HG03521 (cell line): ENCODE data around the gene SLC9A4.

Experiments
- ATAC-seq: cut with Tn5 transposase; IDR thresholded peaks from one replicate; pipeline ENCODE4 v1.9.1; 2021; ENCODE audit warnings: mild to moderate bottlenecking, moderate library complexity; ENCODE audit not compliant: unreplicated experiment

SLC9A4 gene, protein sequence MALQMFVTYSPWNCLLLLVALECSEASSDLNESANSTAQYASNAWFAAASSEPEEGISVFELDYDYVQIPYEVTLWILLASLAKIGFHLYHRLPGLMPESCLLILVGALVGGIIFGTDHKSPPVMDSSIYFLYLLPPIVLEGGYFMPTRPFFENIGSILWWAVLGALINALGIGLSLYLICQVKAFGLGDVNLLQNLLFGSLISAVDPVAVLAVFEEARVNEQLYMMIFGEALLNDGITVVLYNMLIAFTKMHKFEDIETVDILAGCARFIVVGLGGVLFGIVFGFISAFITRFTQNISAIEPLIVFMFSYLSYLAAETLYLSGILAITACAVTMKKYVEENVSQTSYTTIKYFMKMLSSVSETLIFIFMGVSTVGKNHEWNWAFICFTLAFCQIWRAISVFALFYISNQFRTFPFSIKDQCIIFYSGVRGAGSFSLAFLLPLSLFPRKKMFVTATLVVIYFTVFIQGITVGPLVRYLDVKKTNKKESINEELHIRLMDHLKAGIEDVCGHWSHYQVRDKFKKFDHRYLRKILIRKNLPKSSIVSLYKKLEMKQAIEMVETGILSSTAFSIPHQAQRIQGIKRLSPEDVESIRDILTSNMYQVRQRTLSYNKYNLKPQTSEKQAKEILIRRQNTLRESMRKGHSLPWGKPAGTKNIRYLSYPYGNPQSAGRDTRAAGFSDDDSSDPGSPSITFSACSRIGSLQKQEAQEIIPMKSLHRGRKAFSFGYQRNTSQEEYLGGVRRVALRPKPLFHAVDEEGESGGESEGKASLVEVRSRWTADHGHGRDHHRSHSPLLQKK

DNA sequence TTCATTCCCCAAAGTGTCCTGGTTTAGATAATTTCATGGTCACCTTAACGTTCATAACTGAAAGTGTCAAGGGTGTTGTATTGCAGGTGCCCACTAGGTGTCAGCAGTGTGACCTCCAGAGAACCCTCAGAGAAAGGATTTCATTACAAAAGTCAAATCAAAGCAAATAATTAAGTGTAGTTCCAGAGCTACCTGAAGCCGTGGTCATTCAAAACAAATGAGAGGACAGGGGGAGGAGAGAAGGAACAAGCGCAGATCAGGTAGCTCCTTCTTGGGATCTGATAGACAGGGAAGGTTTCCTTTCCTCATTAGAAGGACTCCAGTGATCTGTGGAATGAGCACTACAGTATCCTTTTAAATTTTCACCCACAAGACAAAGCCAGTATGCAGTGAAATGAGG, at the start of gene SLC9A4:
SLC9A4 (plus strand) TSS at position 207 of the 400 bp plus-strand sequence. CDS start 534 bp downstream, outside the sequence.
- peak; percentile 51 for ATAC-seq

DNA sequence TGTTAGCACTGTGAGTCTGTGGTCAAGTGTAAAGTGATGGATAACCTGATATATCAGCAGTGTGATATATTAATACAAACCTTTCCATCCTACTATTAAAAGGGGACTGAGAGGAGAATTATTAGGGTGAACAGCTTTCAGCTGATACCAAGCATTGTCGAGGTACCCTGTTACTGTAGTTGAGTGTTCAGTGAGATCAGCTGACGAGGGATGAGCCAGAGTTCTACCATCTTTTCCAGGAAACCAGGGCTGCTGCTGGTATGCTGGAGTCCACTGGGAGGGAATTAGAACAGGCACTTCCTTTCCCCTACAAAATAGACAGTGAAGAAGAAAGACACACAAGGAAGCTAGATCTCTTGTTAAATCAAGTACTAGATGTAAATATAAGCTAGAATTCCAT, 49.7 kb upstream of the SLC9A4 start:
- ATAC-seq, result no peak

GRCh38 chr2:102424754-102425153, 48.3 kb upstream of the SLC9A4 start:
- ATAC-seq, result peak; percentile 85

DNA sequence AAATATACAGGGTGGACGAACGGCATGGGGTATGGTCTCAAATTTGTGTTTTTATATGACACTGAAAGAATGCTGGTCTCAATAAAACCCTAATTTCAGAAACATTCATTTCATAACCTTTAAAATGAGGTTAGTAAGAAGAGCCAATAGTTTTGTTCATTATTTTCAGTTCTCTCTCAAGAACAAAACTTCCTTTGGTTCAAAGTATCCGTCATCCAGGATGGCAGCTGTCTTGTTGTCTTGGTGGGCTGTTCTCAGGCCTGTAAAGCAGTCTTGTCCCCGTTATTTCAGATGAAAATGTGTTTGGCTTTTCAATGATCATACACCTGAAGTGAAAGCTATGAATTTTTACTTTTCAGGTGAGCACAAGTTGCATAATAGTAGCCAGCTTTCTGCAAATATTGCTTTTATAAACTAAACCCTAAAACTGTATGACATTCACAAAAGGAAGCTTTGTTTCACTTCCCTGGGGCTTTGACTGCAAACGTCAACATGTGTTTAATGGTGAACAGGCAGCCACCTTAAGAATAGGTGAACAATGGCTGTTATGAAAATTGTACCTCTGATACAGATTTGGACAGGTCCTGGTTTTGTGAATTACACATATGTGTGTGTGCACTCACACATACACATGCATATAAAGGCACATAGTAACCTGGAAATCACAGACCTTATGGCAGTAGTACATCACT, 47.4 kb upstream of the SLC9A4 start:
- no peak for ATAC-seq

DNA sequence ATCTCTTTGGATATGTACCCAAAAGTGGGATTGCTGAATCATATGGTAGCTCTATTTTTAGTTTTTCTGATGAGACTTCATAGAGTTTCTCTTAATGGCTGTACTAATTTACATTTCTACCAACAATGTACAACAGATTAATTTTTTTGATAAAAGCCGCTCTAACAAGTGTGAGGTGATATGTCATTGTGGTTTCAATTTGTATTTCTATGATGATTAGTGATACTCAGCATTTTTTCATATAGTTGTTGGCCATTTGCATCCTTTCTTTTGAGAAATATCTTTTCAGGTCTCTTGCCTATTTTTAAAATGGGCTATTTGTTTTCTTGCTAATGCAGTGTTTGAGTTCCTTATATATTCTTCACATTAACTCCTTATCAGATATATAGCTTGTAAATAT, 45.8 kb upstream of the SLC9A4 start:
- no peak for ATAC-seq

DNA sequence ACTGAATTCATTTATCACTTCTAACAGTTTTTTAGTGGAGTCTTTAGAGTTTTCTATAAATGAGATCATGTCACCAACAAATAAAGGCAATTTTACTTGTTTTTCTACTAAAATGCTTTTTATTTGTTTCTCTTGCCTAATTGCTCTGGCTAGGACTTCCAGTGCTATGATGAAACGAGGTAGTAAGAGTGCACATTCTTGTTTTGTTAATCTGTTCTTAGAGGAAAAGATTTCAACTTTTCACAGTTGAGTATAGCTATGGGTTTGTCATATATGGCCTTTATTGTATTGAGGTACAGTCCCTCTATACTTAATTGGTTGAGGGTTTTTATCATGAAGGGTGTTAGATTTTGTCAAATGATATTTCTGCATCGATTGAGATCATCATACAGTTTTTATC, 44.5 kb upstream of the SLC9A4 start:
- no peak for ATAC-seq

- ATAC-seq, result no peak
Measured at GRCh38 chr2:102432386-102432785, 40.6 kb upstream of the SLC9A4 start.

- no peak for ATAC-seq
Measured at GRCh38 chr2:102433973-102434654, 38.9 kb upstream of the SLC9A4 start.

DNA sequence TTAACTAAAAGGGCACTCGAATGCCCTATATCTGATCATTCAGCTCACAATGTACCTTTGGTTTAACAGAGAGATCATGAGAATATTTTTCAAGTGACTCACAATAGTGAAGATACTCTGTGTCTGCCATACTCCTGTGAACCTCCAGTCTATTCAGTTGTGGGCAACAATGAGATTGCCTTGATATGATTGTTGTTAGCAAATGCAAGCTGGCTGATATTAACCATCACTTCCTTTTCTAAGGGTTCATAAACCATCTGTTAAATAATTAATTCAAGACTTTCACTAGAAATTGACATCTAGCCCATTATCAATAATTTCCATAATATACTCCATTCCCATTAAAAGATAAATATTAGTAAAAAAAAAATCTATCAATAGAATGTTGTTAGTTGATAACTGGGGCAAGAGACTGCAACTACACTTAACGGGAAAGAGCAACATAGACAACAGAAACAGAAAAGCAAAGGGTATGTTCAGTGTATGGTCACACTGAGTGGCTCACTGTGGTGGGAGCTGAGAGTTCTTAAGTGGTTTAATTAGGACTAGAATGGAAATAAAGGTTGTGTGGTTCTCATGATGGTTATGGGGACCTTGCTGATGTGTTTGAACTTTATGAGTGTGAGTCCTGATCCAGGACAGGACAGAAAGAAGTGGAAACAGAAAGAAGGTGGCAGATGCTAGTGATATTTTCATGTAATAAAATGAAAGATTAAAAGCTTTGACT, 38.2 kb upstream of the SLC9A4 start:
- ATAC-seq, result no peak

DNA sequence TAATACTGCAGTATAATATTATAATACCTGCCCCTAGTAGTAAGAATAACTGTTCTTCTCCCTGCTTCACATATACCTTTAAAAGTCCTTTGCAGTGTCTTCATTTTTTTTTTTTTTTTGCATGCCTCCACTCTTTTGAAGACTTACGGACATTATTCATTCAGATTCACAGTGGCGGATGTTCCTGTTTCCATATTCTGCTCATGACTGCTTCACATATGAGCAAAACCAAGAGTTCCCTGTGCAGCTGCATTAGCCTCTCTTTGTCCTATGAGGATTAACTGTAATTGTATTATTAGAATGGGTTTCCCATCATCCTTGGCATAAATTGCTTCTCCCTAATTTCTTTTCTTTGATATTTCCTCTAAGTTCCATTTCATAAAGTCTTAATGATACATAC, 37.3 kb upstream of the SLC9A4 start:
- ATAC-seq, result no peak

- no peak for ATAC-seq
Measured at GRCh38 chr2:102436323-102436722, 36.7 kb upstream of the SLC9A4 start.

- no peak for ATAC-seq
Measured at GRCh38 chr2:102437122-102437521, 35.9 kb upstream of the SLC9A4 start.

GRCh38 chr2:102438111-102438510, 34.9 kb upstream of the SLC9A4 start:
- no peak for ATAC-seq

DNA sequence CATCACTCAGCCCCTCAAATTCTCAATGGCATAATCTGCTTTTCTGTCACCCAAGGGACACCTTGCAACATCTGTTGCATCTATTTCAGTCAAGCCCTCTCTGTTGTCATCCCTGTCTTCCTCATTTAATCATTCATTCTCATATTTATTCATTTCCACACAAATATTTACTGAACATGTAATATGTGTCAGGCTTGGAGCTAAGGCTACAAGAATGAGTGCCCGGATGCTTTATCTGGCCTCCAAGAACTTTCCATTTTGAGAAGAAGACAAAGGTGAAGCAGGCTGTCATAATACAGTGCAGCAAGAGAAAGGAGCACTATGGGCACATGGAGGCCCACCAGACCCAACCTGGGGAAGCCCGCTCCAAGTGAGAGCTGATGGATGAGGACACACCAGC, 34.4 kb upstream of the SLC9A4 start:
- no peak for ATAC-seq

- ATAC-seq, result no peak
Measured at GRCh38 chr2:102439065-102439695, 33.8 kb upstream of the SLC9A4 start.

GRCh38 chr2:102442967-102443828, 29.8 kb upstream of the SLC9A4 start:
- ATAC-seq, result no peak

DNA sequence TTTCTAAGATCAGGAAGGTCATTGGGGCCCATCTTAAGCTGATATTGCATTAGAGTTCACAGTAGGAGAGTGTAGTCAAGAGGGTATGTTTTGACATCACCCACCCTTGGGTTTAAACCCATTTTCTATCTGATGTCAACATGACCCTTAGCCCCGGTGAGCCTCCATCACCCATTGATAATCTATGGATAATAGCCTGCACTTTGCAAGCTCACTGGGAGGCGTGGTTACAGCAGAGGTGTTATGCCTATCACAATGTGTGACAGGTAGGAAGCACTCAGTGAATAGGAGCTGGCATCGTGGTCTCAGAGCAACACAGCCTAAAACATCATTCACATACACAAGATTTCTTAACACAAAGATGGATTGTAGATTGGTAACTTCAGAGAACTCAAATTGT, 28.8 kb upstream of the SLC9A4 start:
- ATAC-seq, result no peak

DNA sequence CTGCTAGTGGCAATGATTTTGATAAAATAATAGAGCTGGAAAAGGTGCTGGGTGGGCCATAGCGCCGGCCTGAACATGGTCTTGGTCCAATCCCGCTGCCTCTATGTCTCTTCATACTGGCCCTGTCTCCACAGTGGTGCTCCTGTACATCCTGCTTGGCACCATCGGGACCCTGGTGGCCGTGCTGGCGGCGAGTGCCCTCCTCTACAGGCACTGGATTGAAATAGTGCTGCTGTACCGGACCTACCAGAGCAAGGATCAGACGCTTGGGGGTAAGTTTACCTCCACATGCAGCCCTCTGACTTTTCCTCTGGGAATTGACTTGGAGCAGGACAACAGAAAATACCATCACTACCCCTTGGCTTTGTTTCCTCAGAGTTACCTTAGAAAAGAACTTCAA, 26.1 kb upstream of the SLC9A4 start:
- no peak for ATAC-seq
